Measurements from ENCODE around the gene SESN1.

The SESN1 gene

DNA sequence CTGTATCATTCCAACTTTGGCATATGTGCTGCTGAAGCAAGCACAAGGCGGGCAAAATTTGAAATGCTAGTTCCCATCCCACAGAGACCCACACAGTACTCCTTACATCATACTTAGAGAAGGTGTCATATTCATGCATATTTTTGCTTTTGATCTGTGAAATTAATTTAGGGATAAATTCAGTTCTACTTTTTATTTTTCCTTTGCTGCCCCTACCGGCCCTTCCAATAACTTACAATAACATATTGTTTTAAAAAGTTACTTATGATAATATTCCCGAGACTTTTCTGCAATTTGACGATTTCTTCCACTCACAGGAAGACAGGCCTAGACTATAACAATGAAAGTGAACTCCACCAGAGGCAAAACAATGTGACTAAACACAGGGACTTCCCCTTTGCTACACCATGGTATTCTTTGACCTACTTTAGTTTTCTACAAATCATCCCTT, 35.0 kb downstream of the SESN1 start:
- FAIRE-seq: peak; percentile 68
- DNase-seq (ENCODE audit: insufficient read length, low spot score): no peak
- TF ChIP-seq POLR2A (IDR thresholded peaks at IDR 0.05; ENCODE audit: low read depth, low read length): no peak

DNA sequence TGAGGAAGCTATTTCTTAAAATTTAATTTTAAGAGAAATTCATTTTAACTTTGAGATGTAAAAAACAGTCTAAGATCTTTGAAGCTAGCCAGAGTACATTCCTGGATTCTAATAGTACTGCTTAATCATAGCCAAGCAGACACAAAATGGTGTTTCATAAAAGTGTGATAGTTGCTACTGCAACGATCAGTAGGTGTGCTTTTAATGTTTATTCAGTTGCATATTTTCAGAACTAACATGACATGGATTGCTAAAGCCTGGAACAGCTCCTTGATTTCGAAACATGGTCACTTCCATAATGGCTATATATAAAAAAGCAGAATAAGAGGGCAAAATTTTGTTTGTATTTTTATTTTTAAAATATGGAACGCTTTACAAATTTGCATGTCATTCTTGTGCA, 35.5 kb downstream of the SESN1 start:
- TF ChIP-seq POLR2A (IDR thresholded peaks at IDR 0.05; ENCODE audit: low read depth, low read length): no peak
- no peak for FAIRE-seq

DNA sequence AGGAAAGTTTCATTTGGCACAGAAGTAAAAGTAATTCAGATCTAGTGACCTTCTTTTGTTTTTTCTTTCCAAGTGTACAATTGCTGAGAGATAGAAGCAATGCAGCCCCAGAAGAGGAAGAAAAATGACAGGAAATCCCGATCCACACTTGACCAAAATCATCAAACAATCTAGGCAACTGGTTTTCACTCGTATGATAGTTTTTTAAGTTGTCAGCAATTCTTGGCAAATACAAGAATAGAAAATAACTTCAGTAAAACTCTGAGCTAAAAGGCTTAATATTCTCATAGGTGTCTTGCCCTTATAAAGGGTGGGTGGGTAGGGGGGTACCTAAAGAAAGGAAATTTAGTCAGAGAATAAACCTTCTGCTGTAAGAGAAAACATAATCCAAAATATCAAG, 36.0 kb downstream of the SESN1 start:
- no peak for TF ChIP-seq POLR2A (IDR thresholded peaks at IDR 0.05; ENCODE audit: low read depth, low read length)
- DNase-seq (ENCODE audit: insufficient read length, low spot score) (no peak), FAIRE-seq (no peak)

More for the DNA sequence above, 35.5 kb downstream of the SESN1 start:
- no peak for DNase-seq (ENCODE audit: insufficient read length, low spot score)

DNA sequence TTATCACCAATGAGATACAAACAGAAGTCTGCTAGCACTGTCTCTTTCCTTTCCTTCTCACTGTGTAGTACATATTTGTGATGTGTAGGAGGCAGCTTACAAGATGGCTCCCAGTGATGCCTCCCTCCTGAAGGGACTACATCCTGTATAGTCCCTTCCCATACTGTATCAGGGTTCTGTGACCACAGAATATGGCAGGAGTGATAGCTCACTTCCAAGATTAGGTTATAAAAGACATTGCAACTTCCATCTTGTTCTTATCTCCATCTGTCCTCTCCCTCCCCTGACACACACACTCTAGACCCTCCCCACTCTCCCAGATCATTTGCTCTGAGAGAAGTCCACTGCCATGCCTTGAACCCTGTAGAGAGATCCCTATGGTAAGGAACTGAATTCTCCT, 38.0 kb downstream of the SESN1 start:
- FAIRE-seq (no peak), DNase-seq (ENCODE audit: insufficient read length, low spot score) (no peak)
- no peak for TF ChIP-seq POLR2A (IDR thresholded peaks at IDR 0.05; ENCODE audit: low read depth, low read length)

DNA sequence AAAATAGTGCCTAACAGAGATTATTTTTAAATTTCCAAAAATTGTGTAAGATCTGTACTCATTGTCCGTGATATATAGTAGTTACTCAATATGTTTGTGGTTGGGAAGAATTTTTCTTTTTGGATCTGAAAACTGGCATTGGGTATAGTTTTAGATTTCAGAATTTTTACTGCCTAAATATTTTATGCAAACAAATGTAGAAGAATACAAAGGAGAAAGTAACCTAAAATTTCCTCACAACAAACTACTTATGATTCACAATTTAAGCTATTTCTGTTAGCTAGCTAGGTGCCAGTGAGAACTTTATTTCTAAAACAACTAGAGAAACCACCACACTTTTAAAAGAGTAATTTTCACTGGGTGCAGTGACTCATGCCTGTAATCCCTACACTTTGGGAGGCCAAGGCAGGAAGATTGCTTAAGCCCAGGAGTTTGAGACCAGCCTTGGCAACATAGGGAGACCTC, 38.8 kb downstream of the SESN1 start:
- TF ChIP-seq POLR2A (IDR thresholded peaks at IDR 0.05; ENCODE audit: low read depth, low read length): no peak
- no peak for FAIRE-seq
- no peak for DNase-seq (ENCODE audit: insufficient read length, low spot score)

DNA sequence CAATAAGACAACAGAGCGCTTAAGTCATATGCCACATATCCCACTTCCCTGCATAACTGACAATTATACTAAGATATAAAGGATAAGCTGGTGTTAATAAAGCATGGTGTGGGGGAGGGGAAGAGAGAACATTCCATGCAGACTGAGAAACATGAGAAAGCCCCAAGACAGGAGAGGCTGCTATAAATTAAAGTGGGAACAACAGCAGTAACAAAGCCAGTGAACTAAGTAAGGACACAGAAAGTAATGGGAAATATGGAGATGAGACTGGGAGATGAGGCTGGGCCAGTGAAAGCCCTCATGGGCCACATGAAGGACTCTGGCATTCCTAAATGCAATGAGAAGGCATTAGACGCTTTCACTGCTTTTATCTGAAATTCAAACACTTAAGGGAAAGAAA, 41.3 kb downstream of the SESN1 start:
- FAIRE-seq: no peak
- TF ChIP-seq POLR2A (IDR thresholded peaks at IDR 0.05; ENCODE audit: low read depth, low read length): no peak
- no peak for DNase-seq (ENCODE audit: insufficient read length, low spot score)

DNA sequence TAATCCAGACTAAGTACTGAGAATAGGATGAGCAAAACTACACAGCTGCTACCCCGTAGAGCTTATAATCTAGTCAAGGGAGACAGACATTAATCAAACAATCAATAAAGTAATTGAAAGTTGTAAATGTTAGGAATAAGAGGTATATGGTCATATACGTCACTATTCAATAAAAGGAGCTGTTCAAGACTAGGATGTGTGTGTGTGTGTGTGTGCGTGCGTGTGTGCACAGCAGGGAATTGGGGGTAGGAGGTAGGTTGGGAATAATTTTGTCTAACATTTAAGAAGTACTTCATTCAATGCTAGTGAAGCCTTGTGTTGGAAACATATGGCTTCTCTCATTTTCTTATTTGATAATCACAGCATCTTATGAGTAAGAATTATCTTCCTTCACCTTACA, 41.8 kb downstream of the SESN1 start:
- FAIRE-seq: no peak
- no peak for TF ChIP-seq POLR2A (IDR thresholded peaks at IDR 0.05; ENCODE audit: low read depth, low read length)
- DNase-seq (ENCODE audit: insufficient read length, low spot score): no peak

DNA sequence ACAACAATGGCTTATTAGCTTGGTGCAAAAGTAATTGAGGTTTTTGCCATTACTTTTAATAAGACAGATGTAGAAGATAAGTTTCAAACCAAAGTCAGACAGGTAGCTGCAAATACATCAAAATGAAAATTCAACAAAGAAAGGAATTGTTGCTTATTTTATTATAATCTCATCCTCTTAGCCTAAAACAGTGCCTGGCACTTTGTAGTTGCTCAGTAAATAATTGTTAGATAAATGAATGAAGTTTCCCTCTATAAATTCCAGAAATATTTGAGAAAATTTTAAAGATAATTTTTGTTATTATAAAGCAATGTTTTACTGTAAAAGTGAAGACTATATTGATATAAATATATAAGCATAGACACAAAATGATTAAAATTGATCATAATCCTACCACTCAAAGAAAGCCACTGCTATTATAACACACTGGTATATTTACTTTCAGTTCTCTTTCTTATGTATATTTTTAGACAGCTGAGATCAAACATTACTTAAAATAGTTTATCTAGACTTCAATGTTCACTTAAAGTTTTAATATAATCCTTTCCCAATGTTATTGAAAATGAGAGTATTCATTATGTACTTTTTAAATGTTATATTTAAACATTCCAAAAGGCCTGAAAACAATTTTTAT, 42.5 kb downstream of the SESN1 start:
- no peak for FAIRE-seq
- DNase-seq (ENCODE audit: insufficient read length, low spot score): no peak

DNA sequence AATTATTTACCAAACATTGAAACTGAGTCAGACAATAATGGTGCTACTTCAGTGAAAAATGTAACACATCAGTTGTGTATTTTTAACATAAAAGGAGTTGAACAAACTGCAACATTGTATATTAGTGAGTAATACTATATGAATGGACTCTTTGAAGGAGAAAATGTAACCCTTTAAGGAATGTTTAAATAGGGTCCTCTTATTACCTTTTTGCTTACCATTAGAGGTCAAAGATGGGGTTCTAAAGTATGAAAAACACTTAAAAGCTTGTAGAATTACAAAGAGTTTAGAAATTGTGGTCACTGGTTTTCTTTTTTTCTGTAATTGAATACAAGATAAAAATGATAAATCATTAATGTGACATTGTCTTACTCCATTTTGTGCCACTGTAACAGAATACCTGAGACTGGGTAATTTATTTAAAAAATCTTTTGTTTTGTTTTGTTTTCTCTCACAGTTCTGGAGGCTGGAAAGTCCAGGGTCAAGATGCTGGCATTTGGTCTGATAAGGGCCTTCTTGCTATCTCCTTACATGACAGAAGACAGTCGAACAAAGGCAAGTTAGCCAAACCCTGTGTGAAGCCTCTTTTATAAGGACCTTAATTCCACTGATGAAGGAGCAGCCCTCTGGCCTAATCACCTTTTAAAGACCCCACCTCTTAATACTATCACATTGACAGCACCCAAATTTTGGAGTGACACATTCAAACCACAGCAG, 43.2 kb downstream of the SESN1 start:
- no peak for FAIRE-seq
- TF ChIP-seq POLR2A (IDR thresholded peaks at IDR 0.05; ENCODE audit: low read depth, low read length): no peak
- DNase-seq (ENCODE audit: insufficient read length, low spot score): no peak

More for the DNA sequence above, 42.5 kb downstream of the SESN1 start:
- TF ChIP-seq POLR2A (IDR thresholded peaks at IDR 0.05; ENCODE audit: low read depth, low read length): no peak

DNA sequence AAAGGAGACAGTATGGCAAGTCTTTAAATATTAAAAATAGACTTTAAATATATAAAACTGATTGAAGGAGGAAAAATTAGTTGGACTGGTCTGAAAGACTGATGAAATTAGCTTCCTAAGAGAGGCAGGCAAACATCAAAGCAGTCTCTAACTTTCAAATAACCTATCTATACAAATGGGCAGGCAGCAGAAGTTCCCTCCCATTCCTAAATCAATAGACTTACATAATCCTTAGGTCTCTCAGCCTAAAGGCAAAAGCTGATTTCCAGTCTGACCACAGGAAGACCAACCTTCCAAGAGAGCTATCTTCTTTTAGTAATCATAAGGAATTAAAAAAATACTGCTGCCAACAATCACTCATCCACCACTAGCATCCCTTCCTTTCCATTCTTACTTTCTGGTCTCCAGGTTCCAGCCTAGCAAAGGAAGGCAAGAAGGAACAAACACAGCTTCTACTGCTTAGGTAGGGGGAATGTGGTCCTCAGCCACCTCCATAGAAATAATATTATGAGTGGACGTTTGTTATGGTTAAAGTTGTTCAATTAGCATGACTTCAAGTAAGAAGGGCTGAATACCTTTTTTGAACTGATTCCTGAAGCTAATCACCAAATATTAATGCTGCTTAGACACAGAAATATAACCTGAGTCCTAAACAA, 44.1 kb downstream of the SESN1 start:
- TF ChIP-seq POLR2A (IDR thresholded peaks at IDR 0.05; ENCODE audit: low read depth, low read length): no peak
- FAIRE-seq: no peak

DNA sequence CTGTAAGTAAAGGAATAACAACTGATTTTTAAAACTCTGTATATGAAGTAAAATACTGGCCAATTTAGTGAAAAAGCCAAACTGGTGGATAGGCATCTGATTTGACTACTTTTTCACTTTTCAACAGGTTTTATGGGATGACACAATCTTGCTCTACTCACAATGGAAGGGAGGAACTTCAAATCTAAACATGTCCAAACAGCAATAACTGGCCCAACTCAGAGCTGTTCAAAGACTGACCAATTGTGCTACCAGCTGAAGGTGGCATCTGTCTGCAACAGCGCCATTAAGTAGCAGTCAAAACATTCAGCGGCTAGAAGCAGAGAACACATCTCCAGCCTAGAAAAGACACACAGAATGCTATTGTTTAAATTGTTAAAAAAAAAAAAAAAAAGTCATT, 44.6 kb downstream of the SESN1 start:
- DNase-seq (ENCODE audit: insufficient read length, low spot score): no peak
- no peak for TF ChIP-seq POLR2A (IDR thresholded peaks at IDR 0.05; ENCODE audit: low read depth, low read length)
- no peak for FAIRE-seq

More for the DNA sequence above, 44.1 kb downstream of the SESN1 start:
- DNase-seq (ENCODE audit: insufficient read length, low spot score): no peak

DNA sequence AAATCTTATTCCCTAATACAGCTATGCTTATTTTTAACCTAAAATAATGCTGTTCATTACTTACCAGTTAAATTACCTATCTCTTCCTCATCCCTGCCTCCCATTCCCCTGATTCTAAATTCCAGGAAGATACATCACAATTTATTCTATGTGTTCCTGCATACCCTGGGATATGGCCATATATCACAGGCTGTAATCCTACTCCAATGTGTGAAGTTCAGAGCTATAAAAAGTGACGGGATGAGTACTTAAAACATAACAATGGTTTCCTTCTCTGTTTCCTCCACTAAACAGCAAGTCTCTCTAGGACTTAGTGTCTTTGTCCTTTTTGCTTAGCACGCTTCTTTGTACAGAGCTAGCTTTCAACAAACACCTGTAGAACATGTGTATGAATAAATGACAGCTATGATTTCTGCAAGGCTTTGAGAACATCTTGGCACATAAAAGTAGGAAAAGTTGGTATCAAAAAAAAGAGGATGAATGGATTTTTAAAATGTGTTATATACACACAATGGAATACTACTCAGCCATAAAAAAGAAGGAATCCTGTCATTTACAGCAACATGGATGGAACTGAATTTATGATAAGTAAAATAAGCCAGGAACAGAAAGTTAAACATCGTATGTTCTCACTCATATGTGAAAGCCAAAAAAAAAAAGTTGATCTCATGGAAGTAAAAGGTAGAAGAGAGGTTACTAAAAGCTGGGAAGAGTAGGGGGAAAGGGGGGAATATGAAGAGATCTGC, 45.8 kb downstream of the SESN1 start:
- FAIRE-seq (no peak), DNase-seq (ENCODE audit: insufficient read length, low spot score) (no peak)
- no peak for TF ChIP-seq POLR2A (IDR thresholded peaks at IDR 0.05; ENCODE audit: low read depth, low read length)

DNA sequence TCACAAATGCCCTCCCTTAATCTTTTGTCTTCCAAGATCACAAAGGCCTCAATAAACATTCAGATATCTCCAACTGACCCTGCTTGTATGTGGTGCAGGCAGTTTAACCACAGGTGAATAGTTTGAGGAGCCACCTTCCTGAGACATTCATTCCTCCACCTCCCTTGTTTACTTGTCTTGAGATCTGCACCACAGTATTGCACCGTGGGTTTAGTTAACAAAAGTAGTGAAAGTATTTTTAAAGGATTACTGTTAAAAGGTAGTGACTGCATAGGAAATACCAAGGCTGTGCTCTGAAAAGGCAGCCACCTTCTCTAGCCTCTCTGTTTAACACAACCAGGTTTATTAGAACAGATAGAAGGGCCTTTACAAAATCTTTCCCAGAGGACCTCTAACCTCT, 46.5 kb downstream of the SESN1 start:
- TF ChIP-seq POLR2A (IDR thresholded peaks at IDR 0.05; ENCODE audit: low read depth, low read length): no peak
- FAIRE-seq (no peak), DNase-seq (ENCODE audit: insufficient read length, low spot score) (no peak)

DNA sequence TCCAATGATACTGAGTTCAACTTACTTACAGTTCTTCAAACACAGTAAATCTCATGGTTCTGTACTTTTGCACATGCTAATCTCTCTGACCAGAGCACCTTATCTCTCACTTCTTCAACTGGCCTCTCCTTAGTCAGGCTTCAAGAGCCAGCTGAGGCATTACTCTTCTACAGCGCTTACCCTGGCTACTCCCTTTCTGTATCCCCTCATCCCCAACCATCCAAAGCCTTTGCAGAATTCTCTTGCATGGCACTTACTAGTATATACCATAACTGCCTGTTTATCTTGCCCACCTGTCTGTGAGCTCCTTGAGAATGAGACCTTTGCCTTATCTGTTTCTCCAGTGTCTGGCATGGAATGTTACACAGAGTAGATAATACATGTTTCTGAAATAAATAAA, 49.2 kb downstream of the SESN1 start:
- no peak for FAIRE-seq
- DNase-seq (ENCODE audit: insufficient read length, low spot score): no peak
- no peak for TF ChIP-seq POLR2A (IDR thresholded peaks at IDR 0.05; ENCODE audit: low read depth, low read length)

Measured in H54 (cell line).